Fibroblast of the aortic adventitia (primary cell): ENCODE measurements around the gene BTBD19. TPM values are rescaled to one million over a fixed set of nuclear protein-coding genes. Genes with fewer than 3 reads are reported as not detected.

Source experiments
- DNase-seq: peaks from one replicate; pipeline ENCODE4 v3.0.0-alpha.2; 2010; ENCODE audit warnings: low read depth
- H3K4me3 ChIP-seq: 2 replicates; pipeline ENCODE4 v1.5.1; 2011; ENCODE audit warnings: low read depth, mild to moderate bottlenecking, control low read depth, low read length, moderate library complexity
- total RNA-seq: library from RNA; depleted of rRNA; stranded (reverse); fragments of >200 nt; gene quantifications from 2 replicates; pipeline ENCODE4 v1.2.3, GENCODE V29; 2012; ENCODE audit warnings: low replicate concordance
- TF ChIP-seq, protein P1 (sequence below): IDR thresholded peaks from 2 replicates; pipeline ENCODE4 v1.5.1; 2011; ENCODE audit warnings: mild to moderate bottlenecking, low read length, control low read depth, inconsistent platforms; ENCODE audit not compliant: insufficient read depth

The BTBD19 gene
- total RNA-seq, 1 donor, result 5.4 TPM

DNA sequence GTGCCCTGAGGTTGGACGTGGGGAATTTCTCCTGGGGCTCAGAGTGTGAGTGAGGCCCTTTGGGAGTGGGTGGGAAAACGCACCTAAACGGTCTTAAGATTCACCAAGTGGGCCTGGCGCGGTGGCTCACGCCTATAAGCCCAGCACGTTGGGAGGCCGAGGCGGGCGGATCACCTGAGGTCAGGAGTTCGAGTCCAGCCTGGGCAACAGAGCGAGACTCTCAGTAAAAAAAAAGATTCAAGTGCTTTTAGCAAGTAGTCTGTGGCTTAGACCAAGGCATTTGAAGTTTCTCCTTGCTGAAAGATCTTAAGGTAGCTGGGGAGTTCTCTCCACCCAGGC is 31.6 kb upstream of the BTBD19 start:
- peak; percentile 9 for DNase-seq
- TF ChIP-seq, protein P1, sequence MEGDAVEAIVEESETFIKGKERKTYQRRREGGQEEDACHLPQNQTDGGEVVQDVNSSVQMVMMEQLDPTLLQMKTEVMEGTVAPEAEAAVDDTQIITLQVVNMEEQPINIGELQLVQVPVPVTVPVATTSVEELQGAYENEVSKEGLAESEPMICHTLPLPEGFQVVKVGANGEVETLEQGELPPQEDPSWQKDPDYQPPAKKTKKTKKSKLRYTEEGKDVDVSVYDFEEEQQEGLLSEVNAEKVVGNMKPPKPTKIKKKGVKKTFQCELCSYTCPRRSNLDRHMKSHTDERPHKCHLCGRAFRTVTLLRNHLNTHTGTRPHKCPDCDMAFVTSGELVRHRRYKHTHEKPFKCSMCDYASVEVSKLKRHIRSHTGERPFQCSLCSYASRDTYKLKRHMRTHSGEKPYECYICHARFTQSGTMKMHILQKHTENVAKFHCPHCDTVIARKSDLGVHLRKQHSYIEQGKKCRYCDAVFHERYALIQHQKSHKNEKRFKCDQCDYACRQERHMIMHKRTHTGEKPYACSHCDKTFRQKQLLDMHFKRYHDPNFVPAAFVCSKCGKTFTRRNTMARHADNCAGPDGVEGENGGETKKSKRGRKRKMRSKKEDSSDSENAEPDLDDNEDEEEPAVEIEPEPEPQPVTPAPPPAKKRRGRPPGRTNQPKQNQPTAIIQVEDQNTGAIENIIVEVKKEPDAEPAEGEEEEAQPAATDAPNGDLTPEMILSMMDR, result no peak

DNA sequence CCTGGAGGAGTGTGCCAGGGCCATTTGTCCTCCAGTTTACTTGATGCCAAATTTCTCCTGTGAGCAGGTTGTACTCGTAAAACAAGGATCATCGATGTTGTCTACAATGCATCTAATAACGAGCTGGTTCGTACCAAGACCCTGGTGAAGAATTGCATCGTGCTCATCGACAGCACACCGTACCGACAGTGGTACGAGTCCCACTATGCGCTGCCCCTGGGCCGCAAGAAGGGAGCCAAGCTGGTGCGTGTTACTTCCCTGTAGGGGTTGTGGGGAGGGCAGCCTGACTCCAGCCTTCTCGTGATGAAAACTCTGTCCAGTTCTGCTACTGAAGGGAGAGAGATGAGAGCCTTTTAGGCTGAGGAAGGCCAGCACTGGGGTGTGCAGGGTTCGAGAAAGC is 30.8 kb upstream of the BTBD19 start:
- TF ChIP-seq, protein P1, result no peak
- peak overlapping the region; percentile 88 for H3K4me3 ChIP-seq
- no peak for DNase-seq

More for the DNA sequence above, 31.6 kb upstream of the BTBD19 start:
- H3K4me3 ChIP-seq, result peak overlapping the region; percentile 88

- peak overlapping the region; percentile 88 for H3K4me3 ChIP-seq
- DNase-seq, result no peak
- TF ChIP-seq, protein P1, result no peak
Measured at GRCh38 chr1:44777969-44778635, 30.2 kb upstream of the BTBD19 start.

GRCh38 chr1:44778705-44779576 is 29.4 kb upstream of the BTBD19 start:
- no peak for DNase-seq

GRCh38 chr1:44780583-44781121 is 27.7 kb upstream of the BTBD19 start:
- no peak overlapping the region for H3K4me3 ChIP-seq
- no peak for DNase-seq
- TF ChIP-seq, protein P1, result no peak

More at GRCh38 chr1:44778705-44779576, 29.4 kb upstream of the BTBD19 start:
- H3K4me3 ChIP-seq, result no peak overlapping the region
- TF ChIP-seq, protein P1, result no peak

DNA sequence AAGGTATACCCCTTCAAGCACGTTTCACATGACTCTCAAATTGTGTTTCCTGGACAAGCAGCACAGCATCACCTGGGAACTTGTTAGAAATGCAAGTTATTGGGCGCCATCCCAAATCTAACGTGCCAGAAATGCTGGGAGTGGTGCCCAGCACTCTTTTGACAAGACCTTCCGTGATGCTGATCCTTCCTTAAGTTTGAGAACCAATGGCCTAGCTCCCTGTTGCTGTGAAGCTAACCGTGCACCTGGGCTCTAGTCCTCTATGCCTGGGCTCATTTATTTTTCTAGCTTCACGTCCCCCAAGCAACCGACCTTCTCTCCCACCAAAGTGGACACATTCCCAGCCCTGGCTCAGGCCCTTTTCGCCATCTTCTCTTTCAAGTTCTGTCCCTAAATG is 24.6 kb upstream of the BTBD19 start:
- TF ChIP-seq, protein P1, result no peak
- H3K4me3 ChIP-seq, result no peak overlapping the region
- peak; percentile 32 for DNase-seq
